ENCODE data around the gene CLDN6. TPM values are rescaled to one million over a fixed set of nuclear protein-coding genes. Genes with fewer than 3 reads are reported as not detected.

CLDN6 gene
- total RNA-seq, 3 donors from 2014 or later (not counting 1 experiment from before 2014, with no cell fraction given): not detected

- Mint-ChIP-seq H3K27ac (no peak overlapping the region), H3K4me1 (no peaks in the 10 kb centered on the region), H3K9me3 (no peaks in the 10 kb centered on the region), H3K36me3 (no peaks in the 10 kb centered on the region), H3K27me3 (ENCODE audit: low read depth in 2 of 2) (no peaks in the 10 kb centered on the region), H3K4me3 (no peak overlapping the region)
- Histone ChIP-seq H3K36me3 (ENCODE audit: control insufficient read depth, insufficient read depth, low read length) (no peaks in the 10 kb centered on the region), H3K27ac (ENCODE audit: low read length) (no peak overlapping the region), H3K4me1 (ENCODE audit: control insufficient read depth, insufficient read depth, low read length) (no peaks in the 10 kb centered on the region), H3K27me3 (ENCODE audit: control insufficient read depth, insufficient read depth, low read length) (no peaks in the 10 kb centered on the region), H3K9me3 (ENCODE audit: control insufficient read depth, insufficient read depth, low read length) (no peaks in the 10 kb centered on the region), H3K4me3 (ENCODE audit: low read length) (no peak overlapping the region)
- intact Hi-C loops (cut with micrococcal nuclease): no loop called here
- 84% methylated on average over 8 of the region's 12 CpGs for WGBS (ENCODE audit: insufficient coverage)
- DNase-seq: no peak
- ATAC-seq: no peak
- TF ChIP-seq CTCF (IDR thresholded peaks at IDR 0.05): no peak
Measured at GRCh38 chr16:2991566-2992261, 26.3 kb downstream of the CLDN6 start.

GRCh38 chr16:2990891-2991290 is 27.1 kb downstream of the CLDN6 start:
- no peaks in the 10 kb centered on the region for H3K4me1 Mint-ChIP-seq
- ATAC-seq: no peak

GRCh38 chr16:2988590-2989099 is 29.3 kb downstream of the CLDN6 start:
- H3K4me1 ChIP-seq (ENCODE audit: control insufficient read depth, insufficient read depth, low read length): peaks cover 5% of the 10 kb centered on the region
- no peaks in the 10 kb centered on the region for H3K36me3 ChIP-seq (ENCODE audit: control insufficient read depth, insufficient read depth, low read length)
- H3K4me3 Mint-ChIP-seq: no peak overlapping the region
- H3K9me3 Mint-ChIP-seq: no peaks in the 10 kb centered on the region
- intact Hi-C loops (cut with micrococcal nuclease): no loop called here
- no peaks in the 10 kb centered on the region for H3K4me1 Mint-ChIP-seq
- no peaks in the 10 kb centered on the region for H3K9me3 ChIP-seq (ENCODE audit: control insufficient read depth, insufficient read depth, low read length)
- H3K36me3 Mint-ChIP-seq: no peaks in the 10 kb centered on the region
- DNase-seq (no peak), ATAC-seq (no peak)
- H3K27me3 Mint-ChIP-seq (ENCODE audit: low read depth in 2 of 2): no peaks in the 10 kb centered on the region
- H3K4me3 ChIP-seq (ENCODE audit: low read length): no peak overlapping the region
- no peak for TF ChIP-seq CTCF (IDR thresholded peaks at IDR 0.05)
- no peak overlapping the region for H3K27ac Mint-ChIP-seq
- H3K27me3 ChIP-seq (ENCODE audit: control insufficient read depth, insufficient read depth, low read length): no peaks in the 10 kb centered on the region
- H3K27ac ChIP-seq (ENCODE audit: low read length): no peak overlapping the region
- 93% methylated on average over 8 of the region's 8 CpGs for WGBS (ENCODE audit: insufficient coverage)

More at GRCh38 chr16:2990891-2991290, 27.1 kb downstream of the CLDN6 start:
- H3K4me1 ChIP-seq (ENCODE audit: control insufficient read depth, insufficient read depth, low read length): no peaks in the 10 kb centered on the region
- no peaks in the 10 kb centered on the region for H3K36me3 Mint-ChIP-seq
- H3K4me3 ChIP-seq (ENCODE audit: low read length): no peak overlapping the region
- intact Hi-C loops (cut with micrococcal nuclease): no loop called here
- no peak overlapping the region for H3K4me3 Mint-ChIP-seq
- no peaks in the 10 kb centered on the region for H3K9me3 Mint-ChIP-seq
- H3K27ac ChIP-seq (ENCODE audit: low read length): no peak overlapping the region
- no peaks in the 10 kb centered on the region for H3K36me3 ChIP-seq (ENCODE audit: control insufficient read depth, insufficient read depth, low read length)
- TF ChIP-seq CTCF (IDR thresholded peaks at IDR 0.05): no peak
- DNase-seq: no peak
- H3K27me3 ChIP-seq (ENCODE audit: control insufficient read depth, insufficient read depth, low read length): no peaks in the 10 kb centered on the region
- H3K27ac Mint-ChIP-seq: no peak overlapping the region
- H3K9me3 ChIP-seq (ENCODE audit: control insufficient read depth, insufficient read depth, low read length): no peaks in the 10 kb centered on the region
- 78% methylated on average over 10 of the region's 10 CpGs for WGBS (ENCODE audit: insufficient coverage)
- H3K27me3 Mint-ChIP-seq (ENCODE audit: low read depth in 2 of 2): no peaks in the 10 kb centered on the region

GRCh38 chr16:2987833-2988232 is 30.1 kb downstream of the CLDN6 start:
- H3K27me3 ChIP-seq (ENCODE audit: control insufficient read depth, insufficient read depth, low read length): no peaks in the 10 kb centered on the region
- H3K9me3 ChIP-seq (ENCODE audit: control insufficient read depth, insufficient read depth, low read length): no peaks in the 10 kb centered on the region
- H3K4me1 ChIP-seq (ENCODE audit: control insufficient read depth, insufficient read depth, low read length): peaks cover 12% of the 10 kb centered on the region
- no peak for TF ChIP-seq CTCF (IDR thresholded peaks at IDR 0.05)
- ATAC-seq (no peak), DNase-seq (no peak)
- Mint-ChIP-seq H3K4me1 (no peaks in the 10 kb centered on the region), H3K27me3 (ENCODE audit: low read depth in 2 of 2) (no peaks in the 10 kb centered on the region), H3K9me3 (no peaks in the 10 kb centered on the region), H3K27ac (no peak overlapping the region), H3K36me3 (no peaks in the 10 kb centered on the region), H3K4me3 (no peak overlapping the region)
- no peak overlapping the region for H3K4me3 ChIP-seq (ENCODE audit: low read length)
- H3K36me3 ChIP-seq (ENCODE audit: control insufficient read depth, insufficient read depth, low read length): no peaks in the 10 kb centered on the region
- WGBS (ENCODE audit: insufficient coverage): 82% methylated on average over 8 of the region's 8 CpGs
- intact Hi-C loops (cut with micrococcal nuclease): no loop called here
- H3K27ac ChIP-seq (ENCODE audit: low read length): no peak overlapping the region
